K562 (cell line): ENCODE measurements around the gene VAMP4. TPM values are rescaled to one million over a fixed set of nuclear protein-coding genes. Genes with fewer than 3 reads are reported as not detected.

Experiments
- HDAC1 ChIP-seq, 2 experiments: fragments of 450-650 bp; IDR thresholded peaks; 2 replicates each; pipeline ENCODE4 v1.6.1; 2016 to 2017; ENCODE audit warnings: inconsistent platforms in 1 of 2, mild to moderate bottlenecking in 1 of 2, moderate library complexity in 1 of 2
- LARP7 ChIP-seq: fragments of 450-650 bp; IDR thresholded peaks from 2 replicates; pipeline ENCODE4 v1.6.1; 2016
- LEF1 ChIP-seq: fragments of 450-650 bp; IDR thresholded peaks from 2 replicates; pipeline ENCODE4 v1.6.1; 2016; ENCODE audit warnings: mild to moderate bottlenecking
- NFRKB ChIP-seq: fragments of 450-650 bp; IDR thresholded peaks from 2 replicates; pipeline ENCODE4 v1.6.1; 2016; ENCODE audit warnings: low read depth
- PHTF2 ChIP-seq: fragments of 250-450 bp; sonication (Bioruptor Pico); IDR thresholded peaks from 2 replicates; pipeline ENCODE4 v1.5.0; 2021; ENCODE audit warnings: mild to moderate bottlenecking
- POLR2AphosphoS2 ChIP-seq: IDR thresholded peaks from 2 replicates; pipeline ENCODE4 v1.6.1; 2012; ENCODE audit warnings: low read length, improper control_type of control experiment
- SMARCA4 ChIP-seq: fragments of 450-650 bp; IDR thresholded peaks from 2 replicates; pipeline ENCODE4 v1.6.1; 2016
- SMARCC2 ChIP-seq: fragments of 450-650 bp; IDR thresholded peaks from 2 replicates; pipeline ENCODE4 v1.6.1; 2017; ENCODE audit warnings: antibody characterized with exemption, moderate library complexity, mild to moderate bottlenecking, low read depth
- TAF7 ChIP-seq: fragments of 450-650 bp; IDR thresholded peaks from 2 replicates; pipeline ENCODE4 v1.6.1; 2016; ENCODE audit warnings: missing genetic modification characterization, missing compliant biosample characterization
- TGIF2 ChIP-seq: sonication (generic); formaldehyde crosslinking; IDR thresholded peaks from 2 replicates; pipeline ENCODE4 v1.8.1; 2022; ENCODE audit warnings: mild to moderate bottlenecking, missing genetic modification reagents, moderate library complexity
- ZNF124 ChIP-seq: sonication (generic); formaldehyde crosslinking; IDR thresholded peaks from 2 replicates; pipeline ENCODE4 v1.8.1; 2022; ENCODE audit warnings: missing genetic modification reagents
- ZSCAN32 ChIP-seq: fragments of 450-650 bp; formaldehyde crosslinking; IDR thresholded peaks from 2 replicates; pipeline ENCODE4 v1.4.0; 2020; ENCODE audit warnings: mild to moderate bottlenecking, moderate library complexity
- polyA plus RNA-seq, 8 experiments: library from polyadenylated mRNA; depleted of rRNA in 4 of 8; stranded (reverse) in 5 of 8; unstranded in 3 of 8; fragments of >200 nt; fragmentation: Nextera tagmentation in 2 of 8; fragmentation: Illumina TruSeq in 1 of 8; extraction: Ambion mirVana in 2 of 8; extraction: Trizol in 1 of 8; gene quantifications; 2 replicates each; pipeline versions ENCODE4 v1.2.1 to v1.2.3, GENCODE V29; 2011 to 2014; ENCODE audit warnings: inconsistent platforms in 1 of 8, missing spikeins in 1 of 8
- total RNA-seq, 7 experiments: library from RNA; depleted of rRNA in 6 of 7; stranded (reverse); fragments of >200 nt in 6 of 7; fragmentation: Illumina TruSeq in 2 of 7; extraction: Trizol in 2 of 7; gene quantifications; 2 replicates each; pipeline versions ENCODE4 v1.2.1 to v1.2.3, GENCODE V29; 2011 to 2021; ENCODE audit warnings: low replicate concordance in 1 of 7
- TF ChIP-seq, protein P1 (sequence below): fragments of 450-650 bp; formaldehyde crosslinking; IDR thresholded peaks from 2 replicates; pipeline ENCODE4 v1.4.0; 2020; ENCODE audit warnings: mild to moderate bottlenecking, moderate library complexity
- TF ChIP-seq, protein P2 (sequence below), 3 experiments: IDR thresholded peaks in 2 of 3; conservative IDR thresholded peaks in 1 of 3; 2 replicates each; pipeline ENCODE4 v1.5.1; 2011 to 2012; ENCODE audit warnings: low read length in 3 of 3, mild to moderate bottlenecking in 3 of 3, control low read depth in 2 of 3, improper control_type of control experiment in 1 of 3, inconsistent platforms in 1 of 3, low read depth in 1 of 3, mixed read lengths in 1 of 3, moderate library complexity in 1 of 3; ENCODE audit not compliant: insufficient read depth in 2 of 3
- TF ChIP-seq, protein P3 (sequence below): fragments of 250-450 bp; sonication (Bioruptor Pico); IDR thresholded peaks from 2 replicates; pipeline ENCODE4 v1.5.0; 2020; ENCODE audit warnings: mild to moderate bottlenecking
- TF ChIP-seq, protein P4 (sequence below): fragments of 250-450 bp; sonication (Bioruptor Pico); IDR thresholded peaks from 2 replicates; pipeline ENCODE4 v1.9.0; 2021; ENCODE audit warnings: mild to moderate bottlenecking, inconsistent platforms

VAMP4 gene
- total and polyA plus RNA-seq, 9 of the 15 experiments (the other 6 are each of a cell fraction or from before 2014, with no cell fraction given), result 3.3 to 21.4 (median 11.9) TPM

DNA sequence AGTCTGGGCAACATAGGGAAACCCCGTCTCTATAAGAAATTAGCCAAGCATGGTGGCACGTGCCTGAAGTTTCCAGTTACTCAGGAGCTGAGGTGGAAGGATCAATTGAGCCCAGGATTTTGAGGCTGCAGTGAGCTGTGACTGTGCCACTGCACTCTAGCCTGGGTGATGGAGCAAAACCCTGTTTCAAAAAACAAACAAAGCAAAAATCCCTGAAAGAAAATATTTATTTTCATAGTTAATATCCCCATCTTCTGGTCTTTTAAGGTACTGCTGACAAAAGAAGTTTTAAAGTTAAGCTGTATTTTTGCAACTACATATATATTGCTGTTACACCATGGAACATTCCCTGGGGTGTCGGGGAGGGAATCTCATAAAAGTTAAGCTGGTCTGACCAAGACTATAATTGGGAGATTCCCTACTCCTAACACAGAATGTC, 26.0 kb downstream of the VAMP4 start (continued):
- TF ChIP-seq, protein P1, sequence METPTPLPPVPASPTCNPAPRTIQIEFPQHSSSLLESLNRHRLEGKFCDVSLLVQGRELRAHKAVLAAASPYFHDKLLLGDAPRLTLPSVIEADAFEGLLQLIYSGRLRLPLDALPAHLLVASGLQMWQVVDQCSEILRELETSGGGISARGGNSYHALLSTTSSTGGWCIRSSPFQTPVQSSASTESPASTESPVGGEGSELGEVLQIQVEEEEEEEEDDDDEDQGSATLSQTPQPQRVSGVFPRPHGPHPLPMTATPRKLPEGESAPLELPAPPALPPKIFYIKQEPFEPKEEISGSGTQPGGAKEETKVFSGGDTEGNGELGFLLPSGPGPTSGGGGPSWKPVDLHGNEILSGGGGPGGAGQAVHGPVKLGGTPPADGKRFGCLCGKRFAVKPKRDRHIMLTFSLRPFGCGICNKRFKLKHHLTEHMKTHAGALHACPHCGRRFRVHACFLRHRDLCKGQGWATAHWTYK (CRISPR knock-in tag), result no peak
- TF ChIP-seq SMARCA4 (no peak), HDAC1 (IDR thresholded peaks at IDR 0.05) (no peak), LEF1 (no peak), POLR2AphosphoS2 (no peak), LARP7 (no peak), ZSCAN32 (CRISPR knock-in tag) (no peak), TGIF2 (CRISPR knock-in tag) (no peak), TAF7 (tag) (no peak), ZNF124 (CRISPR knock-in tag) (no peak), PHTF2 (CRISPR knock-in tag) (no peak), NFRKB (no peak), SMARCC2 (no peak)
- TF ChIP-seq, protein P2, sequence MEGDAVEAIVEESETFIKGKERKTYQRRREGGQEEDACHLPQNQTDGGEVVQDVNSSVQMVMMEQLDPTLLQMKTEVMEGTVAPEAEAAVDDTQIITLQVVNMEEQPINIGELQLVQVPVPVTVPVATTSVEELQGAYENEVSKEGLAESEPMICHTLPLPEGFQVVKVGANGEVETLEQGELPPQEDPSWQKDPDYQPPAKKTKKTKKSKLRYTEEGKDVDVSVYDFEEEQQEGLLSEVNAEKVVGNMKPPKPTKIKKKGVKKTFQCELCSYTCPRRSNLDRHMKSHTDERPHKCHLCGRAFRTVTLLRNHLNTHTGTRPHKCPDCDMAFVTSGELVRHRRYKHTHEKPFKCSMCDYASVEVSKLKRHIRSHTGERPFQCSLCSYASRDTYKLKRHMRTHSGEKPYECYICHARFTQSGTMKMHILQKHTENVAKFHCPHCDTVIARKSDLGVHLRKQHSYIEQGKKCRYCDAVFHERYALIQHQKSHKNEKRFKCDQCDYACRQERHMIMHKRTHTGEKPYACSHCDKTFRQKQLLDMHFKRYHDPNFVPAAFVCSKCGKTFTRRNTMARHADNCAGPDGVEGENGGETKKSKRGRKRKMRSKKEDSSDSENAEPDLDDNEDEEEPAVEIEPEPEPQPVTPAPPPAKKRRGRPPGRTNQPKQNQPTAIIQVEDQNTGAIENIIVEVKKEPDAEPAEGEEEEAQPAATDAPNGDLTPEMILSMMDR (IDR thresholded peaks at IDR 0.05 in 2 of 3, conservative IDR thresholded peaks at IDR 0.05 in 1 of 3; ENCODE audit: insufficient read depth in 2 of 3, low read depth in 1 of 3, low read length in 3 of 3), result peak; percentile 30 to 66 (median 45); a peak in 4 of 6 replicates
- TF ChIP-seq, protein P3, sequence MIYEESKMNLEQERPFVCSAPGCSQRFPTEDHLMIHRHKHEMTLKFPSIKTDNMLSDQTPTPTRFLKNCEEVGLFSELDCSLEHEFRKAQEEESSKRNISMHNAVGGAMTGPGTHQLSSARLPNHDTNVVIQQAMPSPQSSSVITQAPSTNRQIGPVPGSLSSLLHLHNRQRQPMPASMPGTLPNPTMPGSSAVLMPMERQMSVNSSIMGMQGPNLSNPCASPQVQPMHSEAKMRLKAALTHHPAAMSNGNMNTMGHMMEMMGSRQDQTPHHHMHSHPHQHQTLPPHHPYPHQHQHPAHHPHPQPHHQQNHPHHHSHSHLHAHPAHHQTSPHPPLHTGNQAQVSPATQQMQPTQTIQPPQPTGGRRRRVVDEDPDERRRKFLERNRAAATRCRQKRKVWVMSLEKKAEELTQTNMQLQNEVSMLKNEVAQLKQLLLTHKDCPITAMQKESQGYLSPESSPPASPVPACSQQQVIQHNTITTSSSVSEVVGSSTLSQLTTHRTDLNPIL (CRISPR knock-in tag), result no peak
- TF ChIP-seq, protein P4, sequence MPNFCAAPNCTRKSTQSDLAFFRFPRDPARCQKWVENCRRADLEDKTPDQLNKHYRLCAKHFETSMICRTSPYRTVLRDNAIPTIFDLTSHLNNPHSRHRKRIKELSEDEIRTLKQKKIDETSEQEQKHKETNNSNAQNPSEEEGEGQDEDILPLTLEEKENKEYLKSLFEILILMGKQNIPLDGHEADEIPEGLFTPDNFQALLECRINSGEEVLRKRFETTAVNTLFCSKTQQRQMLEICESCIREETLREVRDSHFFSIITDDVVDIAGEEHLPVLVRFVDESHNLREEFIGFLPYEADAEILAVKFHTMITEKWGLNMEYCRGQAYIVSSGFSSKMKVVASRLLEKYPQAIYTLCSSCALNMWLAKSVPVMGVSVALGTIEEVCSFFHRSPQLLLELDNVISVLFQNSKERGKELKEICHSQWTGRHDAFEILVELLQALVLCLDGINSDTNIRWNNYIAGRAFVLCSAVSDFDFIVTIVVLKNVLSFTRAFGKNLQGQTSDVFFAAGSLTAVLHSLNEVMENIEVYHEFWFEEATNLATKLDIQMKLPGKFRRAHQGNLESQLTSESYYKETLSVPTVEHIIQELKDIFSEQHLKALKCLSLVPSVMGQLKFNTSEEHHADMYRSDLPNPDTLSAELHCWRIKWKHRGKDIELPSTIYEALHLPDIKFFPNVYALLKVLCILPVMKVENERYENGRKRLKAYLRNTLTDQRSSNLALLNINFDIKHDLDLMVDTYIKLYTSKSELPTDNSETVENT (CRISPR knock-in tag), result no peak
